Prostate gland (tissue), 2 donors: Measurements from ENCODE around the gene DNA2.

Experiments
- CTCF ChIP-seq, 4 experiments: fragments of 200-600 bp in 2 of 4; fragments of 450-650 bp in 2 of 4; sonication (generic) in 2 of 4; IDR thresholded peaks; 1 replicate in 3 of 4; 2 replicates in 1 of 4; pipeline ENCODE4 v1.5.1; 2016 to 2019; ENCODE audit warnings: antibody characterized with exemption in 4 of 4, mild to moderate bottlenecking in 2 of 4, moderate library complexity in 2 of 4
- POLR2A ChIP-seq: fragments of 450-650 bp; IDR thresholded peaks from one replicate; pipeline ENCODE4 v1.6.1; 2016; ENCODE audit warnings: antibody characterized with exemption, mild to moderate bottlenecking
- POLR2AphosphoS5 ChIP-seq: sonication (generic); formaldehyde crosslinking; IDR thresholded peaks from one replicate; pipeline ENCODE4 v1.6.1; 2017; ENCODE audit warnings: antibody characterized with exemption

- TF ChIP-seq POLR2A (no peak), POLR2AphosphoS5 (peak; percentile 78), CTCF (IDR thresholded peaks at IDR 0.05) (no peak)
These were observed at the start of gene DNA2 for GRCh38 chr10:68471586-68472408.
